Measurements from ENCODE around the gene CAPN1. TPM values are rescaled to one million over a fixed set of nuclear protein-coding genes. Genes with fewer than 3 reads are reported as not detected.
A peak's percentile ranks its signal among the peaks of the same experiment; 100 is the strongest.

The CAPN1 gene
- total RNA-seq, 2 donors from 2014 or later, result 316 to 367 TPM

DNA sequence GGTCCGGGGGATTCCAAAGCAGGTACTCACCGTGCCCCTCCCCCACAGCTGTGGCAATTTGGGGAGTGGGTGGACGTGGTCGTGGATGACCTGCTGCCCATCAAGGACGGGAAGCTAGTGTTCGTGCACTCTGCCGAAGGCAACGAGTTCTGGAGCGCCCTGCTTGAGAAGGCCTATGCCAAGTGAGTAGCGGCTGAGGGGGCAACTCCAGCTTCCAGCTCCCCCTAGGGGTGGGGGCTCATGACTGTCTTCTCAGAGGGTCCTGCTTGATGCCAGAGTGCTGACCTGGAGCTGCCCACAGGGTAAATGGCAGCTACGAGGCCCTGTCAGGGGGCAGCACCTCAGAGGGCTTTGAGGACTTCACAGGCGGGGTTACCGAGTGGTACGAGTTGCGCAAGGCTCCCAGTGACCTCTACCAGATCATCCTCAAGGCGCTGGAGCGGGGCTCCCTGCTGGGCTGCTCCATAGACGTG, 4.2 kb downstream of the CAPN1 start:
- intact Hi-C loops (cut with DNase I, micrococcal nuclease), result no loop called here
- ATAC-seq, result no peak
- DNase-seq, result no peak

DNA sequence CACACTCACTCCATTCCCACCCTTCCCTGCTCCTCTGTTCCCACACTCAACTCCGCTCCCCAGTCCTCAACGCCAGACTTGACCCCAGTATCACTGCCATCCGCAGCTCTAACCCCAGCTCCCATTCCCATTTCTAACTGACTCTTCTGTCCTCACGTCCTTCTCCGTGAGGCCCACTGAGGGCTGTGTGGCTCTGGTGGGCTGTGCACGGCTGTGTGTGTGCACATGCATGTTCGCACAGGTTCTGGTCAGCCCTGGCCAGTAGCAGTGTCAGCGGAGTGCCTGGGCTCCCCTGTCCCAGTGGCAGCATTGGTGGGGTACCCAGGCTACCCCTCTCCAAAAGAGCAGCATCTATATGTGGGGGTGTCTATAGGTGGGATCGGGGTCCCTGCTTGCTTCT, 5.0 kb downstream of the CAPN1 start:
- intact Hi-C loops (cut with DNase I, micrococcal nuclease), result no loop called here
- ATAC-seq (no peak), DNase-seq (no peak)

DNA sequence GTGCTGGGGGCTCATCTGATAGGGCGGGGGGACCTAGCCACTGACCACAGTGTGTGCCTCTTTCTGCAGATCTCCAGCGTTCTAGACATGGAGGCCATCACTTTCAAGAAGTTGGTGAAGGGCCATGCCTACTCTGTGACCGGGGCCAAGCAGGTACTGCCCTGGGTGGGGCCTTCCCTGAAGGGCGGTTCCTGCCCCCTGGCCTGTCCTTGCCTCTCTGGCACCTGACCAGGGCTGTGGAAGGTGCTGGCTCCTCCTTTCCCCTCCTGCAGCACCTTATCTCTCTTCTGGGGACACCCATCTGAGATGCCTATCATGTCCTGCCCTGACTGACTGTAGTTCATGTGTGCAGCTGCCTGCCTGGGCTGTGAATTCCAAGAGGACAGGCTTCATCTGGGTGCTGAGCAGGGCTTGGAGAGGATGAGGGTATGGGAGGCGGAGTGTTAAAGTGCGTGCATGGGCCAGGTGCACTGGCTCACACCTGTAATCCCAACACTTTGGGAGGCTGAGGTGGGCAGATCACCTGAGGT, 5.5 kb downstream of the CAPN1 start:
- ATAC-seq (peak; percentile 60), DNase-seq (no peak)
- intact Hi-C loops (cut with DNase I, micrococcal nuclease), result no loop called here

DNA sequence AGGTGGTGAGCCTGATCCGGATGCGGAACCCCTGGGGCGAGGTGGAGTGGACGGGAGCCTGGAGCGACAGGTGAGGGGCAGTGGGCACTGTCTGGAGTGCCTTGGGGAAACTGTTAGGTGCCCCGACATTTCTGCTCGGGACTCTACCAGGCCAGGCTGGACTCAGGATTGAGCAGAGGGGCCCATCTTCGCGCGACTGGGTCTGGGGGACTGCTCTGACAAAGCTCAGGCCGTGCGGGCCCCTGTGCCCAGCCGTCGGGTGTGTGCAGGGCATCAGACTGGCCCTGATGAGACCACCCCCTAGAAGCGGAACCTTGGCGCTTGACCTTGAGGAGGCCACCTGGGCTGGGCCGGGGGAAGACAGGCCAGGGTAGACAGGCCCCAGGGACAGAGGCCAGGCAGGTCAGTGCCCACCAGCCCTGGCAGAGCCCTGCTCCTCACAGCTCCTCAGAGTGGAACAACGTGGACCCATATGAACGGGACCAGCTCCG, 6.3 kb downstream of the CAPN1 start:
- no peak for ATAC-seq
- intact Hi-C loops (cut with DNase I, micrococcal nuclease), result no loop called here
- no peak for DNase-seq

DNA sequence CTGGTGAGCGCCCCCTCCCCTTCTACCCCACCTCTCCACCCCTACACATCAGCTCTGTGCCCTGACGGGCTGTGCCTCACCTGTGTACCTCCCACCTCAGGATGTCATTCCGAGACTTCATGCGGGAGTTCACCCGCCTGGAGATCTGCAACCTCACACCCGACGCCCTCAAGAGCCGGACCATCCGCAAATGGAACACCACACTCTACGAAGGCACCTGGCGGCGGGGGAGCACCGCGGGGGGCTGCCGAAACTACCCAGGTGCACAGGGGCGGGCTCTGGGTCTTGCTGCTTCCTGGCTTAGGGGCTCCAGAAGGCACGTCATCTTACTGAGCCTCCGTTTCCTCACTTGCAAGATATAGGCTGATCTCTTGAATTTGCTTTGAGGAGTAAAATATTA, 6.8 kb downstream of the CAPN1 start:
- intact Hi-C loops (cut with DNase I, micrococcal nuclease), result no loop called here
- DNase-seq (no peak), ATAC-seq (no peak)

DNA sequence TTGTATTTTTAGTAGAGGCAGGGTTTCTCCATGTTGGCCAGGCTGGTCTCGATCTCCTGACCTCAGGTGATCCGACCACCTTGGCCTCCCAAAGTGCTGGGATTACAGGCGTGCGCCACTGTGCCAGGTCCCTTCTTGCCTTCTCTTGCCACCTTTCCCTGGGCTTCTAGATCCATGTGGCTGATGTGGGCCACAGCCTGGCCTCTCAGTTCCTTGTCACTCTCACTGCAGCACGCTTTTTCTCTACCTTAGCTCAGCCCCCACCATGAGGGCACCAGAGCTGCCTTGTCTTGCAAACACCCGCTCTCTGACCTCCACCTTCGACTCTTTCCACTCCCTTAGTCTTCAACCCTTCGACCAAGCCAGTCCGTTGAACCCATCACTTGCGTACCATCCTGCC, 7.5 kb downstream of the CAPN1 start:
- intact Hi-C loops (cut with DNase I, micrococcal nuclease), result no loop called here
- ATAC-seq (no peak), DNase-seq (no peak)

DNA sequence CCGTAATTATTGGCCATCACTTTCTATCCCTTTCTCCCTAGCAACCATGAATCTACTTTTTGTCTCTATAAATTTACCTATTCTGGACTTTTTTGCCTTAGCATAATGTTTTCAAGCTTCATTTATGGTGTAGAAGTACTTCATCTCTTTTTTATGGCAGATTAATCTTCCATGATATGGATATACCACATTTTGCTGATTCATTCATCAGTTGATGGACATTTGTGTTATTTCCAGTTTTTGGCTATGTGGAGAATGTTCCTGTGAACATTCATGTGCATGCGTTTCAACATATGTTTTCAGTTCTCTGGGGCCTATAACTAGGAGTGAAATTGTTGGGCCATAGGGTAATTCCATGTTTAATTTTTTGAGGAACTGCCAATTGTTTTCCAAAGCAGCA, 12.8 kb downstream of the CAPN1 start:
- no peak for DNase-seq
- ATAC-seq, result no peak
- intact Hi-C loops (cut with DNase I, micrococcal nuclease), result no loop called here

DNA sequence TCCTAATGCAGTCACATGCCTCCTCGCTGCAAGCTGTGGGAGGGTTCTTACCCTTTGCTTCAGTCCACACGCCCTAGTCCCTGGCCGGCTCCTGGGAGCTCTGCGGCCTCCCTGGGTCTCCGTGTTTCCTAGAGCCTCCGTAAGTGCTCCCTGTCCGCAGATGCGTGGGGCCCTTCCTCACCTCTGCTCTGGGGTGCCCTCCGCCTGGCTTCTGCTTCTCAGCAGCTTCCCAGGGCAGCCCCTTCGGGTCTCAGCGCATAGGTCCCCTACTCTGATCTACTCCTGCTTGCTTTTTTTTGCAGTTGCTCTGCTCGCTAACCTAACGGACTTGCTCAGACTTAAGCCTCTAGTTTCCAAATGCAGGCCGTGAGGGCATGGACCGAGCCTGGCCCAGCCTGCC, 22.4 kb downstream of the CAPN1 start:
- DNase-seq, result no peak
- intact Hi-C loops (cut with DNase I, micrococcal nuclease), result no loop called here
- no peak for ATAC-seq

DNA sequence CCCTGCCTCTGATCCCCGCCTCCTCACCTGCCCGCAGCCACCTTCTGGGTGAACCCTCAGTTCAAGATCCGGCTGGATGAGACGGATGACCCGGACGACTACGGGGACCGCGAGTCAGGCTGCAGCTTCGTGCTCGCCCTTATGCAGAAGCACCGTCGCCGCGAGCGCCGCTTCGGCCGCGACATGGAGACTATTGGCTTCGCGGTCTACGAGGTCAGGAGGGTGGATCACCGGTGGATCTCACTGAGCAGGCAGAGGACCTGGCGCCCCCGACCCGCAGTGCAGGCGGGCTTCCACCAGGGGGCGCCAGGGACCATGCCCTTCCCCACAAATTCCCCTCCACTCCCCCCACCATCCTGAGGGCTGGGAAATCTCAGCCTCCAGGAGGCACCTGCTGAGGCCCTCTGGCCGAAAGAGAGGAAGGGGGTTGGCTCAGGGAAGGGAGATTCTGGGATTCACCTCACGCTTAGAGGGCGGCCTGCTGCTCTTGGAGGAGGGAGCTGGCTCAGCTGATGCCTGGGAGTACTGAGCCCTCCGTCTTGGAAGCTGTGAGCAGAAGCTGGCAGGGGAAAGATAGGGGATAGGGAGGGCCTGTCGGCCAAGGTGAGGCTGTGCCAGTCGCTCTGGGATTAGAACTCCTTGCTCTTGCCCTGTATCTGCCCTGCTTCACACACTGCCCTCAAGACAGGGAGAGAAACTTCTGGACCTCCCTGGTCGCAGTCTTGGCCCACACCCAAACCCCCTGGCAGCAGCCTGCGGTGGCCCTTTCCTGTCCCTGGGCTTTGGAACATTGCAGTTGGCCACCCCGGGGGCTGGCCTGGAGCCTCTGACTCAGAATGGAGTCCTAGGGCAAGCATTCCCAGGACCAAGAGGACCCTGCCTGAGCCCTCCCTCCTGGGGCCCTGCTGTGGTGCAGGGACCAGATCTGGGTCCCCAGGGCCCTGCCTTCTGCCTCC, 23.2 kb downstream of the CAPN1 start:
- peak; percentile 21 for ATAC-seq
- peak in 1 of 2 donors; percentile 24 for DNase-seq
- intact Hi-C loops (cut with DNase I, micrococcal nuclease), result no loop called here

DNA sequence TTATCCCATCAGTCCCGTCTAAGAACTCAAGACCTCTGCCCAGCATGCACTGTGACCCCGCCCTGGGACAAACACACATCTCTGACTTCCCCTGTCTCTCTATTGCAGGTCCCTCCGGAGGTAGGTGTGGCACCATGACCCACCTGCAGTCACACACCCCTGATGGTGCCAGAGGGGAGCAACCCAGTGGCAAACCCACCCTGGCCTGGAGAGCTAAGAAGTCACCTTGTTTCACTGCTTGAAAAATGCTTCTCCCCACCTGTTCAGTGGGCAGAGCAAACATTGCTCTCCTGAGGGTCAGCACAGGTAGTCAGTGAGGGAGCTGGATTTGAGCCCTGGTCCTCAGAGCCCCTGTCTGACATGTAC, 23.9 kb downstream of the CAPN1 start:
- no peak for DNase-seq
- intact Hi-C loops (cut with DNase I, micrococcal nuclease), result no loop called here
- ATAC-seq, result no peak

DNA sequence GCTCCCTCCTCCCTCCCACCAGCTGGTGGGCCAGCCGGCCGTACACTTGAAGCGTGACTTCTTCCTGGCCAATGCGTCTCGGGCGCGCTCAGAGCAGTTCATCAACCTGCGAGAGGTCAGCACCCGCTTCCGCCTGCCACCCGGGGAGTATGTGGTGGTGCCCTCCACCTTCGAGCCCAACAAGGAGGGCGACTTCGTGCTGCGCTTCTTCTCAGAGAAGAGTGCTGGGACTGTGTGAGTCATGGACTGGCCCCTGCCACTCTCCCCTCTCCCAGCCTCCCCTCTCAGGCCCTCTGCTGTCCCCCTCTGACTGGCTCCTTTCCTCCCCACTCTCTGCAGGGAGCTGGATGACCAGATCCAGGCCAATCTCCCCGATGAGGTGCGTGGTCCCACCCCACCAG, 24.7 kb downstream of the CAPN1 start:
- intact Hi-C loops (cut with DNase I, micrococcal nuclease), result no loop called here
- DNase-seq (peak in 1 of 2 donors; percentile 17), ATAC-seq (no peak)

DNA sequence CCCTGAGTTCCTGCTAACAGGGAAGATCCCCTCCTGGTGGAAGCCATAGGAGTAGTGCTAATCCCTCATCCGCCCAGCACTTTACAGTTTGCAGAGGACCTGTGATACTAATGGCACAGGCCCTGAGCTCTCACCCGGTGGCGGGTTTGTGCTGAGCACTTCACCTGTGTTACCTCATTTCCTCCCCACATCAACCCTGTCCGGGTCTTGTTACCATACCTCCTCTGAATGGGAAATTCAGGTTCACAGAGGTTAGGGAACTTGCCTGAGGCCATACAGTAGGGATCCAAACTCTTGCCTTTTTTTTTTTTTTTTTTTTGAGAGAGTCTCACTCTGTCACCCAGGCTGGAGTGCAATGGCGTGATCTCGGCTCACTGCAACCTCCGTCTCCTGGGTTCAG, 25.2 kb downstream of the CAPN1 start:
- intact Hi-C loops (cut with DNase I, micrococcal nuclease), result no loop called here
- ATAC-seq (no peak), DNase-seq (no peak)

DNA sequence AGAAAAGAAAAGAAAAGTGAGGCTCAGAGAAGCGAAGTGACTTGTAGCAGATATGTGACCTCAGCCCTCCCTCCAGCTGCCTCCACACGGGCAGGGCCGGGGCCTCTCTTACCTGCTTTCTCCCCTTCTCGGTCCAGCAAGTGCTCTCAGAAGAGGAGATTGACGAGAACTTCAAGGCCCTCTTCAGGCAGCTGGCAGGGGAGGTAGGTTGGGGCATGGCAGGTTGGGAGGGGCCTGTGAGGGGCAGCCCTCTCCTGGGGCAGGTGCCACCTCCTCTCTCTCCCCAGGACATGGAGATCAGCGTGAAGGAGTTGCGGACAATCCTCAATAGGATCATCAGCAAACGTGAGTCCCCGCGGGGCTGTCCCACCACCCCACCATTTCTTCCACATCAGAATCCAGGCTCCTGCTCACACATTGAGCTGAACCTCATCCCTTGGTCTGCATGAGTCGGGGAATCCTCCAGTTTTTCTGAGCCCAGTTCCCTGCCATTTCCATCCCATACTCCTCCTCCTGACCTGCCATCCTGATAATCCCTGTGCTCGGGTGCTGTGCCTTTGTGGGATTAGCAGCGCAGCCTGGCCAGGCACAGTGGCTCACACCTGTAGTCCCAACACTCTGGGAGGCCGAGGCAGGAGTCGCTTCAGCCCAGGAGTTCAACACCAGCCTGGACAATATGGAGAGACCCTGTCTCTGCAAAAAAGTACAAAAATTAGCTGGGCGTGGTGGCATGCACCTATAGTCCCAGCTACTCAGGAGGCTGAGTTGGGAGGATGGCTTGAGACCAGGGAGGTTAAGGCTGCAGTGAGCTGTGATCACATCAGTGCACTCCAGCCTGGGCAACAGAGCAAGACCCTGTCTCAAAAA, 26.4 kb downstream of the CAPN1 start:
- intact Hi-C loops (cut with DNase I, micrococcal nuclease), result no loop called here
- DNase-seq (peak in 1 of 2 donors; percentile 16), ATAC-seq (no peak)

DNA sequence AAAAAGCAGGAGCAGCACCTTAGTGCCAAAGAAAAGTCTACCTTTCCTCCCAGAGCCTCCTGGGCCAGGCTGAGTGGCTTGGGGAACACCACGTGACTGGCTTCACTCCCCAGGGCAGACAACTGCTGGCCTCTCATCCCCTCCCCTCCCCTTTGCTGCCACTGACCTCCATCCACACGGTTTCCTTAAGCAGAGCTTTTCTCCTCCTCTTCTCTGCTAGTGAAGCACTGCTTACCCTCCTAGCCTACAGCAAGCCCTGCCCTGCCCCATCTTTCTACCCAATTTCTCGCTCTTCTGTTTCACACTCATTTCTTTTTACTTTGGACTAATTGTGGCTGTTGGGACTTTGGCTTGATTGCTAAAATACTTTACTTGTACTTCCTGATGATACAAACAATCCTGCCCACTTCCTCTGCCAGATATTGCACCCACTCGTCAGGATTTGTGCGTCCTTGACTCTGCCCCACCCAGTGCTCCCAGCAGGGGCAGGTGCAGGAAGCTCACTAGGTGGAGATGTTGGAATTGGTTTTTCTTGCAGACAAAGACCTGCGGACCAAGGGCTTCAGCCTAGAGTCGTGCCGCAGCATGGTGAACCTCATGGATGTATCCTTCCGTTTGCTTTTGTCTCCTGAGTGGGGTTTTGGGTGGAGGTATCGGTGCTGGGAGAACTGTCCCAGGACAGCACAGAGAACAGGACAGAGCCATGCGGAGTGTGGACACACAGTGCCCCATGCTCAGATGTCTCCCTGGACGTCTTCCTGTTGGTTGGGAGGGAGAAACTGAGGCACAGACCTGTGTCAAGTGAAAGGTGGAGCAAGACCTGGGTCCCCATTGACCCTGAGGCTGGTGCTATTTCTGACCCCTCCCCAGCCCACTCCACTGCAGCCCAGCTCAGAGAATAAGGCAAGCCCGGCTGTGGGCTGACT, 27.3 kb downstream of the CAPN1 start:
- peak; percentile 70 for ATAC-seq
- intact Hi-C loops (cut with DNase I, micrococcal nuclease), result no loop called here
- peak; percentile 51 to 58 for DNase-seq

DNA sequence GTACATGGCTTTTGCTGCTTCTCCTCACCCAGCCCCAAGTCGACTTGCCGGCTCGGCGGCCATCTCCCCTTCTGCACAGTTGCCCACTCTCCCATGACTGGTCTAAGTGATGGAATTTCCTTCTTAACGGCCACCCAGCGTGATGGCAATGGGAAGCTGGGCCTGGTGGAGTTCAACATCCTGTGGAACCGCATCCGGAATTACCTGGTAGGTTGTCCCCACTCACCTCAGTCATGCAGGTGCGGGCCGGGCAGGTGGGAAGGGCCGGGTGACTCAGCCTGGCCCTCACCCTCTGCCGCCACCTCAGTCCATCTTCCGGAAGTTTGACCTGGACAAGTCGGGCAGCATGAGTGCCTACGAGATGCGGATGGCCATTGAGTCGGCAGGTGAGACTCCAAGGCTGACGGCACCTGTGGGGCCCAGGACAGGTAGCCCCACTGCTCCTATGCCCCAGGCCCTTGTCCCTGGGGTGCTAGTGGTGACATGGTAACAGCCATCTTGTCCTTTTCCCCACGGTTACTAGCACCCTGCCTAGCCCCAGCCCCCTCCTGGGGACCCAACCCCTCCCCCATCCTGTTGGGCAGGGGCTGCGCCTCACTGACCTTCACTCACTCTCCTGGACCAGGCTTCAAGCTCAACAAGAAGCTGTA, 28.1 kb downstream of the CAPN1 start:
- DNase-seq (peak in 1 of 2 donors; percentile 20), ATAC-seq (peak; percentile 8)
- intact Hi-C loops (cut with DNase I, micrococcal nuclease), result no loop called here

DNA sequence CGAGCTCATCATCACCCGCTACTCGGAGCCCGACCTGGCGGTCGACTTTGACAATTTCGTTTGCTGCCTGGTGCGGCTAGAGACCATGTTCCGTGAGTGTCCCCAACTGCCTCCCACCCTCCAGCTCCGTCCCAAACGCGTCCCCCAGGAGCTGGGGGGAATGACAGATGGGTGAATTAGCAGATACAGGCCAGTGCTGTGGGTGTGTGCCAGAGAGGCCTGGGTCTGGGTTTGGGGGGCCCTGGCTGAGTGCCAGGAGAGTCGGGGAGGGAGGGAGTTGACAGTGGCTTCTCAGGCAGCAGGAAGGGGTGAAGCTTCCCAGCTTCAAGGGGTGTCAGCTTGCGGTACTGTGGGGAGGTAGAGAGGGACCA, 28.6 kb downstream of the CAPN1 start:
- DNase-seq, result peak in 1 of 2 donors; percentile 23
- intact Hi-C loops (cut with DNase I, micrococcal nuclease), result no loop called here

DNA sequence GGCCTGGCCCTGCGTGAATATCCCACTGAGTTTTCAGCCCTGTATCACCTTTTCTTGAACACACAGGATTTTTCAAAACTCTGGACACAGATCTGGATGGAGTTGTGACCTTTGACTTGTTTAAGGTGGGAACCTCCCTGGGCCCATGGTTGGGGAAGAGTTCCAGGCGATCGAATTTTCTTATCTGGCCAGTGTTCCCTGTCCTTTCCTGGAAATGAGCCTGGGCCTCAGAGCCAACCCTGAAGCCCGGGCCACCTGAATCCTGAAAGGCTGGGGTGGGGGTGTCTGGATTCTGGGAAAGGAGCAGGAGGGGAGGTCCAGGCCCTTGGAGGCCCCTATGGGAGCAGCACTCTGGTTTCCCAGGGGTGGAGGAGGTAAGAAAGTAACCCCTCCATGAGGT, 29.0 kb downstream of the CAPN1 start:
- DNase-seq (no peak), ATAC-seq (no peak)
- intact Hi-C loops (cut with DNase I, micrococcal nuclease), result no loop called here

More for the DNA sequence above, 28.6 kb downstream of the CAPN1 start:
- ATAC-seq, result no peak
